Measurements from ENCODE around the gene TMEM9B.
"Not testable (repeated sequence)": the region's sequence is repeated elsewhere in the genome, so short reads cannot be mapped to it uniquely, and the experiment has no call there.

The TMEM9B gene

GRCh38 chr11:8947230-8947943 lies 16.9 kb downstream of the TMEM9B start:
- no peak overlapping the region for H3K27ac Mint-ChIP-seq
- no peak for ATAC-seq
- H3K36me3 Mint-ChIP-seq: peaks cover 56% of the 10 kb centered on the region
- no peaks in the 10 kb centered on the region for H3K4me1 Mint-ChIP-seq
- no peak for DNase-seq (ENCODE audit: low spot score in 2 of 2)
- no peak overlapping the region for H3K4me3 Mint-ChIP-seq
- no peaks in the 10 kb centered on the region for H3K9me3 Mint-ChIP-seq

GRCh38 chr11:8942518-8943066 lies 21.6 kb downstream of the TMEM9B start, which contains the start of gene ASCL3:
ASCL3 (minus strand) TSS chr11:8943016; CDS start chr11:8938161, 4,855 bp downstream.
- ATAC-seq (no peak), DNase-seq (ENCODE audit: low spot score in 2 of 2) (no peak)
- Mint-ChIP-seq H3K9me3 (no peaks in the 10 kb centered on the region), H3K36me3 (peaks cover 8% of the 10 kb centered on the region), H3K27ac (no peak within 1 kb of the TSS), H3K4me1 (no peaks in the 10 kb centered on the region), H3K4me3 (no peak within 1 kb of the TSS)

DNA sequence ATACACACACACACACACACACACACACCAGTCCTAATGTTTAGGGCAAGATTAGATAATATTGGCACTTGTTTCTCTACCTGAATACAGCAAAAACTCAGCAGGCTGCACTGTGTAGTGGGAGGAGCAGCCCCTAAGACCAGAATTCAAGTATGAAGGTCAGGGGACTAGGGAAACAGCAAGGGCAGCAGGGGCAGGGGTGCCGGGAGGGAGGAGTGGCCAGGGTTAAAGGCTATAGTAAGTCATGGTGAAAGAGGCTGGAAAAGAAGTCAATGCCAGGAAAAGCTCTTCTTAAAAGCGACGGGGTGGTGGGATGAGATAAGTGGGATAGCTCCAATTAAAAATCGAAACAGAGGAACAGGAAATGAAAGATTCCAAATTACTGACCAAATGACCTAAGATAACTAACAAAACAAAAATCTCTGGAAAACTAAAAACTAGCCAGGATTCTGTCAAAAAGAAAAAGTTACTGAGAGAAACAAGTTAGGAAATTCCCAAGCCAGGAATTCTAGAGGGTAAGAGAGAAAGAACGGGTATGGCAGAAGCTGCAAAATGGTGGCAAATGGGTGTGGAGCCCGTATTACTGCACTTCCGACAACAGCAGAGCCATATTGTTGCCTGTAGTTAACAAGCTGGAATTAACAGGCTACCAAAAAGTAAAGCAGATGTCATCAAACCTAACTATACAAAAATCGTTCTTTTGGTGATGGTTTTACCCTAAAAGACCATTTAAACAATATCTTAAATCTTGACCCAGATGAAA lies 22.7 kb downstream of the TMEM9B start:
- Mint-ChIP-seq H3K4me1 (no peaks in the 10 kb centered on the region), H3K36me3 (no peaks in the 10 kb centered on the region), H3K4me3 (no peak overlapping the region), H3K9me3 (no peaks in the 10 kb centered on the region), H3K27ac (no peak overlapping the region)
- DNase-seq (ENCODE audit: low spot score in 2 of 2) (no peak), ATAC-seq (no peak)

DNA sequence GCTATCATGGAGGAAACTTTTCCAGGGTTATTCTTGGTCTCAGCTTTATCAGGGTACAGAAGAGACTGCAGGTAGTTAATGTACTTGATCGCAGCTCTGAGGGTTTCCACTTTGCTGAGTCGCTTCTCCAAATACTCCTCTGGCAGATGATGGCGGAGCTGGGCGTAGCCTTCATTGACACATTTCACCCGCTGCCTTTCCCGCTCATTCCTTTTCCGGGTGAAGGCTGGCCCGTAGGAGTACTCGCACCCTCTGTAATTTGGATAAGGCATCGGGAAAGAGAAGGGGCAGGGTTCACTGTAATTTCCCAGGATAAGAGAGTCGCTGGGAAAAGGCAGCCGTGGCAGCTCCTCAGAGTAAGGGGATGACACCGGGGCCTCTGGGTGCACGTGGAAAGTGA lies 26.6 kb downstream of the TMEM9B start:
- ATAC-seq (no peak), DNase-seq (ENCODE audit: low spot score in 2 of 2) (no peak)
- H3K4me1 Mint-ChIP-seq: no peaks in the 10 kb centered on the region
- no peaks in the 10 kb centered on the region for H3K9me3 Mint-ChIP-seq
- no peak overlapping the region for H3K27ac Mint-ChIP-seq
- H3K36me3 Mint-ChIP-seq: no peaks in the 10 kb centered on the region
- H3K4me3 Mint-ChIP-seq: no peak overlapping the region

GRCh38 chr11:8937159-8937558 lies 27.1 kb downstream of the TMEM9B start:
- no peaks in the 10 kb centered on the region for H3K36me3 Mint-ChIP-seq
- no peak for DNase-seq (ENCODE audit: low spot score in 2 of 2)
- H3K27ac Mint-ChIP-seq: peak overlapping the region; percentile 61

DNA sequence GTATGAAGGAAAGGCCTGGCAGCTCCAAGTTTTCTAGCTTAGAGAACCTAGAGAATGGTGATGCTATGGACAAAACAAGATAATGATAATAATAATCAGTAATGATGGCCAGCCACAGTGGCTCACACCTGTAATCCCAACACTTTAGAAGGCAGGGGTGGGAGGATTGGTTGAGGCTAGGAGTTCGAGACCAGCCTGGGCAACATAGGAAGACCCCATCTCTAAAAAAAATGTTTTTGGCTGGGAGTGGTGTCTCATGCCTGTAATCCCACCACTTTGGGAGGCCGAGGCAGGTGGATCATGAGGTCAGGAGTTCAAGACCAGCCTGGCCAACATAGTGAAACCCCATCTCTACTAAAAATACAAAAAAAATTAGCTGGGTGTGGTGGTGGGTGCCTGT lies 28.5 kb downstream of the TMEM9B start:
- ATAC-seq; H3K4me1 Mint-ChIP-seq; H3K36me3 Mint-ChIP-seq; H3K9me3 Mint-ChIP-seq; H3K4me3 Mint-ChIP-seq; H3K27ac Mint-ChIP-seq; DNase-seq (ENCODE audit: low spot score in 2 of 2): not testable (repeated sequence)

More at GRCh38 chr11:8937159-8937558, 27.1 kb downstream of the TMEM9B start:
- H3K4me3 Mint-ChIP-seq: no peak overlapping the region
- ATAC-seq: peak; percentile 55
- H3K9me3 Mint-ChIP-seq: no peaks in the 10 kb centered on the region
- no peaks in the 10 kb centered on the region for H3K4me1 Mint-ChIP-seq

DNA sequence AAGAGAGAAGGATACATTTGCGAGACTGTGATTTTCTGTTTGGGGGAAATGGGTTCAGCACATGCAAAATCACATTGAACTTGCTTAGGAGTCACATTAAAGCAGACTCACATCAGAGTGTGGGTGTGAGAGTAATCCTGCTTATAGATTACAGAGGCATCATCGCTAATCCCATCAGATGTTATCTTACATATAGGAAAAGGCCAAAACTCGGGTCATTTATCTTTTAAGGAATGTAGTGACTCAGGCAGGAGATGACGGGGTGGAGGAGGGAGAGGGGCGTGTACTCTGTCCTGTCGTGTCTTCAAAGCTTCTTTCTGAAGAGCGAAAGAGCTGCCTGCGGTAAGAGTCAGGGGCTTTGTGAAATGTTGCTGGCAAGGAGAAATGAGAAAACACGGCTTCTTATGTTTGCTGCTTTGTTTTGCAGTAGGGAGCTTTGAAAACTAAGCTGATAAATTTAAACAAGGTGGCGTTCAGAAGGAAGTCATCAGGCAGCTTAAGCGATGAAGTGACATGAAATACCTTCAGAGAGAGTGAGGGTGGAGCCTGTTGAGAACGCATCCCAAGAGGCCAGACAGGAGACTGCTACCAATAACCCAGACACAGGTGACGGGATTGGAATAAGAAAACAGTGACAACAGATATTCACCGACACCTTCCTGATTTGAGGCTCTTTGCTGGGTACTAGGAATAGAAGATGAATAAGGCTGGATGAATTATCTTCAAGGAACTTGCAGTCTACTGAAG lies 29.3 kb downstream of the TMEM9B start:
- no peaks in the 10 kb centered on the region for H3K4me1 Mint-ChIP-seq
- no peak overlapping the region for H3K27ac Mint-ChIP-seq
- DNase-seq (ENCODE audit: low spot score in 2 of 2) (no peak), ATAC-seq (no peak)
- no peaks in the 10 kb centered on the region for H3K9me3 Mint-ChIP-seq
- no peak overlapping the region for H3K4me3 Mint-ChIP-seq
- H3K36me3 Mint-ChIP-seq: no peaks in the 10 kb centered on the region

DNA sequence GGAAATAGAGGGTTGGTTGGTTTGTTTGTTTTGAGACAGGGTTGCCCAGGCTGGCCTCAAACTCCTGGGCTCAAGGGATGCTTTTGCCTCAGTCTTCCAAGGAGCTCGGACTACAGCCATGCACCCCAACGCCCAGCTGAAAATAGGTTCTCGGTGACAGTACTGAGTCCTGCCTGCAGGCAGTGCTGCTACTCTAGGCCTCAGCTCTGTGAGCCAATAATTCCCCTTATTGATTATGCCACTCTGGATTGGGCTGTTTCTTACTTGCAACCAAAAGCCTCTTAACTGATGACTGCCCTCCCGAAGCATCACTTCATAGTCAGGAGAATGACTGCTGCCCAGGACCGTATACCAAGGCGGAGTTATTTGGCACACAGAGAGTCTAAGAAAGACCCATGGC lies 30.3 kb downstream of the TMEM9B start:
- Mint-ChIP-seq H3K27ac (no peak overlapping the region), H3K4me3 (no peak overlapping the region), H3K36me3 (no peaks in the 10 kb centered on the region), H3K9me3 (no peaks in the 10 kb centered on the region), H3K4me1 (no peaks in the 10 kb centered on the region)
- ATAC-seq (no peak), DNase-seq (ENCODE audit: low spot score in 2 of 2) (no peak)

- H3K4me3 Mint-ChIP-seq: no peak within 1 kb of the TSS
- no peak within 1 kb of the TSS for H3K27ac Mint-ChIP-seq
- no peaks in the 10 kb centered on the region for H3K36me3 Mint-ChIP-seq
- no peak for ATAC-seq
- no peaks in the 10 kb centered on the region for H3K9me3 Mint-ChIP-seq
- DNase-seq (ENCODE audit: low spot score in 2 of 2): no peak
- no peaks in the 10 kb centered on the region for H3K4me1 Mint-ChIP-seq
Observed at GRCh38 chr11:8932564-8933180, 31.6 kb downstream of the TMEM9B start, which contains the start of gene C11orf16. C11orf16 (minus strand) TSS chr11:8932947; CDS start chr11:8932308, 639 bp downstream.

- H3K4me1 Mint-ChIP-seq: no peaks in the 10 kb centered on the region
- H3K9me3 Mint-ChIP-seq: no peaks in the 10 kb centered on the region
- no peak for ATAC-seq
- H3K36me3 Mint-ChIP-seq: no peaks in the 10 kb centered on the region
- no peak for DNase-seq (ENCODE audit: low spot score in 2 of 2)
- H3K27ac Mint-ChIP-seq: no peak overlapping the region
- no peak overlapping the region for H3K4me3 Mint-ChIP-seq
Observed at GRCh38 chr11:8930456-8931175, 33.6 kb downstream of the TMEM9B start.

- DNase-seq (ENCODE audit: low spot score in 2 of 2) (no peak), ATAC-seq (no peak)
- no peaks in the 10 kb centered on the region for H3K9me3 Mint-ChIP-seq
- H3K4me1 Mint-ChIP-seq: no peaks in the 10 kb centered on the region
- no peaks in the 10 kb centered on the region for H3K36me3 Mint-ChIP-seq
- H3K4me3 Mint-ChIP-seq: no peak overlapping the region
- H3K27ac Mint-ChIP-seq: no peak overlapping the region
Observed at GRCh38 chr11:8928981-8929615, 35.1 kb downstream of the TMEM9B start.

DNA sequence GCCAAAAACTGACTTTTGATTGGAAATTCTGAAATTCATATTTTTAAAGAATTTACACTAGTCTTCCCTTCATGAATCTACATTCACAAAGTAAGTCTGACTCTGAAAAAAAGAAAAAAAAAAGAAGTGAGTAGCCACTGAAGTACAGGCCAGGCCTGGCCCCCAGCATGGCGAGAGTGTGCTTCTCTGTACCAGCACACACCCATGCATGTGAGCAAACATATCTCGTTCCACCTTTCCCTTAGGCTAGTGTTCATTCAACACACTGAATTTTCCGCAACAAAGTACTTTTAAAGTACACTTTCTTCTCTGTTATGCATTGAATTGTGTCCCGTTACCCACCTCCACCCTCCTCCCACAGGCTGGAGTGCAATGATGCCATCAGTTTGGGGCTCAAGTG lies 36.0 kb downstream of the TMEM9B start:
- Mint-ChIP-seq H3K4me3 (no peak overlapping the region), H3K27ac (no peak overlapping the region), H3K4me1 (no peaks in the 10 kb centered on the region), H3K9me3 (no peaks in the 10 kb centered on the region), H3K36me3 (no peaks in the 10 kb centered on the region)
- DNase-seq (ENCODE audit: low spot score in 2 of 2) (no peak), ATAC-seq (no peak)

GRCh38 chr11:8927233-8927632 lies 37.0 kb downstream of the TMEM9B start:
- Mint-ChIP-seq H3K9me3 (no peaks in the 10 kb centered on the region), H3K36me3 (peaks cover 4% of the 10 kb centered on the region), H3K27ac (no peak overlapping the region), H3K4me1 (no peaks in the 10 kb centered on the region), H3K4me3 (no peak overlapping the region)
- ATAC-seq (no peak), DNase-seq (ENCODE audit: low spot score in 2 of 2) (no peak)

DNA sequence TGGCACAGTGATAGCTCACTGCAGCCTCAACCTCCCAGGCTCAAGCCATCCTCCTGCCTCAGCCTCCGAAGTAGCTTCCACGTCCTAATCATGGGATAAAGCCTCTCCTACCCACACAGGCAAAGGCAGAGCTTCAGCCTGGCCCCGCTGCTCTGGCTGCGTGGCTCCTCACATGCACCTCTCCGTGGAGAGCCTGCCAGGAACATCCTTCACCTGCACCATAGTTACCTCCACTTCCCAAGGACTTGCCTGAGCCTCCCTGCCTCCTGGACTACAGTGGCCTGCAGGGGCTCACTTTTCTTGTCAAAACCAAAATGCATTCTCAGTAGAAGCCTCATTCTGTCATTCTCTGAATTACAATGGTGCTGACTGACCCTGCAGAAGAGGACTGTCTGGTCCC lies 38.0 kb downstream of the TMEM9B start:
- Mint-ChIP-seq H3K4me3 (no peak overlapping the region), H3K4me1 (no peaks in the 10 kb centered on the region), H3K9me3 (no peaks in the 10 kb centered on the region), H3K27ac (no peak overlapping the region), H3K36me3 (peaks cover 11% of the 10 kb centered on the region)
- DNase-seq (ENCODE audit: low spot score in 2 of 2) (no peak), ATAC-seq (no peak)

Data from stimulated activated effector memory CD8-positive, alpha-beta T cell treated with anti-CD3 and anti-CD28 coated beads, Interleukin-12 subunit alpha, Interleukin-12 subunit beta, amount 100 ng/mL, for 72 hours (primary cell).